Calu3 (cell line): Measurements from ENCODE around the gene LHFPL4. TPM values are rescaled to one million over a fixed set of nuclear protein-coding genes. Genes with fewer than 3 reads are reported as not detected.

Source experiments
- BruUV-seq: library from RNA; stranded (reverse); fragments of 400-500 nt; replicated peaks from 2 replicates; lab custom pipeline; 2021; lab: Mats Ljungman, UMichigan
- CTCF ChIA-PET: fragments of 300-600 bp; sonication (Branson Sonifier 250); formaldehyde crosslinking; loops from one replicate; lab custom pipeline; 2022; ENCODE audit warnings: antibody characterized with exemption; lab: Charles Lee
- DNase-seq: peaks from one replicate; pipeline ENCODE4 v3.0.0; 2022
- H3K27ac Mint-ChIP-seq: one replicate; pipeline ENCODE4 v1.8.0; 2022; ENCODE audit warnings: mixed read lengths; ENCODE audit not compliant: unreplicated experiment
- H3K27me3 Mint-ChIP-seq: one replicate; pipeline ENCODE4 v1.8.0; 2022; ENCODE audit warnings: mixed read lengths; ENCODE audit not compliant: unreplicated experiment
- H3K36me3 Mint-ChIP-seq: one replicate; pipeline ENCODE4 v1.8.0; 2022; ENCODE audit warnings: mild to moderate bottlenecking, moderate library complexity, mixed read lengths; ENCODE audit not compliant: insufficient read depth, unreplicated experiment
- H3K4me1 Mint-ChIP-seq: one replicate; pipeline ENCODE4 v1.8.0; 2022; ENCODE audit warnings: mild to moderate bottlenecking, low read depth, mixed read lengths; ENCODE audit not compliant: unreplicated experiment
- H3K4me3 Mint-ChIP-seq: one replicate; pipeline ENCODE4 v1.8.0; 2022; ENCODE audit warnings: mild to moderate bottlenecking, low read depth, moderate library complexity, mixed read lengths; ENCODE audit not compliant: unreplicated experiment
- H3K9me3 Mint-ChIP-seq: one replicate; pipeline ENCODE4 v1.8.0; 2022; ENCODE audit warnings: low read depth, mixed read lengths; ENCODE audit not compliant: unreplicated experiment
- intact Hi-C: fragments of 100-400 bp; cut with micrococcal nuclease; formaldehyde crosslinking; loops from one replicate; pipeline ENCODE4 v1.10.0; 2022; ENCODE audit not compliant: unreplicated experiment
- total RNA-seq: library from RNA; stranded (reverse); gene quantifications from 2 replicates; pipeline ENCODE4 v1.2.3, GENCODE V29; 2022
- TF ChIP-seq, protein P1 (sequence below): fragments of 200-600 bp; IDR thresholded peaks from one replicate; pipeline ENCODE4 v1.8.0; 2022; ENCODE audit warnings: antibody characterized with exemption; ENCODE audit not compliant: unreplicated experiment

The LHFPL4 gene
- total RNA-seq, 1 experiment from 2014 or later: not detected

DNA sequence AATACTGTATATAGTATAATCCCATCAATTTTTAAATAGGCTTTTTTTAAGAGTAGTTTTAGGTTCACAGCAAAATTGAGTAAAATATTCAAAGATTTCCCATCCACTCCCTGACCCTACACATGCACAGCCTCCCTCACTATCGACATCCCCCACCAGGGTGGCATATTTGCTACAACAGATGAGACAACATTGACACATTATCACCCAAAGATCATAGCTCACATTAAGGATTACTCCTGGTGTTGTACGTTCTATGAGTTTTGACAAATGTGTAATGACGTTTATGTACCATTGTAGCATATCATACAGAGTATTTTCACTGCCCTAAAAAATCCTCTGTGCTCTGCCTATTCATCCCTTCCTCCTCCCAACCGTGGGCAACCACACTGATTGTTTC lies 39.3 kb downstream of the LHFPL4 start:
- no peak for DNase-seq
- Mint-ChIP-seq H3K4me3 (no peak overlapping the region), H3K4me1 (no peaks in the 10 kb centered on the region), H3K27ac (no peak overlapping the region), H3K27me3 (peaks cover 9% of the 10 kb centered on the region), H3K36me3 (no peaks in the 10 kb centered on the region), H3K9me3 (no peaks in the 10 kb centered on the region)
- TF ChIP-seq, protein P1, sequence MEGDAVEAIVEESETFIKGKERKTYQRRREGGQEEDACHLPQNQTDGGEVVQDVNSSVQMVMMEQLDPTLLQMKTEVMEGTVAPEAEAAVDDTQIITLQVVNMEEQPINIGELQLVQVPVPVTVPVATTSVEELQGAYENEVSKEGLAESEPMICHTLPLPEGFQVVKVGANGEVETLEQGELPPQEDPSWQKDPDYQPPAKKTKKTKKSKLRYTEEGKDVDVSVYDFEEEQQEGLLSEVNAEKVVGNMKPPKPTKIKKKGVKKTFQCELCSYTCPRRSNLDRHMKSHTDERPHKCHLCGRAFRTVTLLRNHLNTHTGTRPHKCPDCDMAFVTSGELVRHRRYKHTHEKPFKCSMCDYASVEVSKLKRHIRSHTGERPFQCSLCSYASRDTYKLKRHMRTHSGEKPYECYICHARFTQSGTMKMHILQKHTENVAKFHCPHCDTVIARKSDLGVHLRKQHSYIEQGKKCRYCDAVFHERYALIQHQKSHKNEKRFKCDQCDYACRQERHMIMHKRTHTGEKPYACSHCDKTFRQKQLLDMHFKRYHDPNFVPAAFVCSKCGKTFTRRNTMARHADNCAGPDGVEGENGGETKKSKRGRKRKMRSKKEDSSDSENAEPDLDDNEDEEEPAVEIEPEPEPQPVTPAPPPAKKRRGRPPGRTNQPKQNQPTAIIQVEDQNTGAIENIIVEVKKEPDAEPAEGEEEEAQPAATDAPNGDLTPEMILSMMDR: no peak
- no TSS peak for BruUV-seq
- intact Hi-C loops: no loop called here
- CTCF ChIA-PET: no interaction called here

DNA sequence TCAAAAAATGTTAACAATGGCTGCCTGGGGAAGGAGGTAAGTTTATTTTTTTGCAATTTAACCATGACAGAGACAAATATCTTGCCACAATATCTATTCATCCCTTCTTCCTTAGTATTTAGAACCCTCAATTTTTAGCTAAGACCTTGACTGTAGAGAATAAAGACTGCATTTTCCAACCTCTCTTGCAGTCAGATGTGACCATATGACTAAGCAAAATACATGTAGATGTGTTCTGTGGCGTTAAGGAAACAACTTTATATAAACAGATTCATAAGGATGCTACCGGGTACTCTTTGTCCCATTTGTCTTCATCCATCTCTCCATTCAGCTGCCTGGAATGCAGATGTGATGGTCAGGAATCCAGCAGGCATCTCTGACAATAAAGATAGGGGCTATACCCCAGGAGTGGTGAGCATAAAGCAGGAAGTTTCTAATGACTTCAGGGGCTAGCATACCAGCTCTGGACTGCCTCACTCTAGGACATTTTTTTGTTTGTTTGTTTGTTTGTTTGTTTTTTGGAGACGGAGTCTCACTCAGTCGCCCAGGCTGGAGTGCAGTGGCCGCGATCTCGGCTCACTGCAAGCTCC lies 41.1 kb downstream of the LHFPL4 start:
- Mint-ChIP-seq H3K4me1 (no peaks in the 10 kb centered on the region), H3K4me3 (no peak overlapping the region), H3K9me3 (no peaks in the 10 kb centered on the region), H3K36me3 (no peaks in the 10 kb centered on the region), H3K27ac (no peak overlapping the region), H3K27me3 (peaks cover 25% of the 10 kb centered on the region)
- no peak for DNase-seq
- CTCF ChIA-PET: no interaction called here
- BruUV-seq: no TSS peak
- intact Hi-C loops: no loop called here
- TF ChIP-seq, protein P1: no peak

DNA sequence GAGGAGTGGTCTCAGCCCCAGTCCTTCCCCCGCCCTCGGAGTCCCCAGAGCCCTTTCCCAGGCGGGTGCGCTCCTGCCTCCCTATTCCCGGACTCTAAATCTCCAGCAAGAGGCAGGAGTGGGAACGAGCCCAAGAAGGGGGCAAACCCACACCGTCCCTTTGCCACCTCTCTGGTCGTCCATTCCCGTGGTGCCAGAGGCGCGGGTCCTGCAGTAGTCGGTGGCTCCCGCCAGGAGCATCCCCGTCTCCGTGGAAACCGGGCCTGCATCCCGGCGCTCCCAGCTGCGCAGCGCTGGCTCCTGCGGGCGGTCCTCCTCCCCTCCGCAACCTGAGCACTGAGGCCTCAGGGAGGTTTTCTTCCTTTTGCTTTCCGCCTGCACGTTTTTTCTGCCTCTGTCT lies 44.8 kb downstream of the LHFPL4 start:
- Mint-ChIP-seq H3K4me3 (no peak overlapping the region), H3K36me3 (no peaks in the 10 kb centered on the region), H3K27ac (no peak overlapping the region), H3K27me3 (peaks cover 25% of the 10 kb centered on the region), H3K4me1 (no peaks in the 10 kb centered on the region), H3K9me3 (no peaks in the 10 kb centered on the region)
- intact Hi-C loops: loop anchor here (10.0 kb wide), 1 partner anchor 166 kb away; no protein-coding TSS in a partner anchor
- no TSS peak for BruUV-seq
- CTCF ChIA-PET: no interaction called here
- no peak for DNase-seq
- TF ChIP-seq, protein P1: no peak

DNA sequence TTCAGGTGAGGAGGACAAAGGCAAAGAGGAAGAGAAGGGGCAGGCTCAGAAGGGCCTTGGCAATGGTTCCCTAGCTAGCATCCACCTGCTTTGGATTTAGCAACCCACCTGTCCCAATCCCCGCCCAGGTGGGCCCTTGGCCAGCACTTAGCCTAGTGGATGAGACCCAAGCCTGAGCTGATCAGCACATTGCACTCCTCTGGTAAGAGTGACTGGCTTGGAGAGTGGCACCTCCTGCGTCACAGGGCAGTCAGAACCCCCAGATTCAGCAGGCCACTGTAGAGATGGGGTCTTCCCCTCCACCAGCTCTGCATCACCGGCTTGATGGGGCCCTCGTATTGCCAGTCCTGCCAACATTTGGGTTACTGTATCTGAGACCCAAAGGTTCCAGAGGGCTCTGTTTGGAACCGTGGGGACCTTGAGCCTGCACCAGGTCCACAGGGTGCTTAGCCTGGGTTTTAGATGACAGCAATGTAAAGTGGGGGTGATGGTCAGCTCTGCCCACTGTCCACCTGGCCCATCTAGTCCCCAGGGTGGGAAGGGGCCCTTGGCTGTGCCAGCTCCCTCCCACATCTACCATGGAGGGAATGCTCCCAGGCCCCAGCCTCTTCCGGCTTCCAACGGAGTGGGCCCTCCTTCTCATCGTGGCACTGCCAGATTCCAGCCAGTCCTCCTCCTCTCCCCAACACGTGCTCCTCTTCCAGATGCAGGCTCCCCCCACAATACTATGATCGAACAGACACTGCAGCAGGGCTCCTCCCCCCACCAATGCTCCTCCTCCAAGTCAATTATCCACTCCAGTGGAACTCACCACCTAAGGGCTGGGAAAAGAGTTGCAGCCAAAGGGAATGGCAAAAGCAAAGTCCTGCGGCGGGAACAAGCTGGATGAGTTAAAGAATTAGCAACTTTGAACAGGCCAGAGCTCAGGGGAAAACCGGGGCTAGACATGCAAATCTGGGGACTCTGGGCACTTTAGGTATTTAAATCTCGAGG lies 45.7 kb downstream of the LHFPL4 start:
- TF ChIP-seq, protein P1: no peak
- no peak for DNase-seq
- Mint-ChIP-seq H3K4me3 (no peak overlapping the region), H3K27me3 (peaks cover 25% of the 10 kb centered on the region), H3K9me3 (no peaks in the 10 kb centered on the region), H3K4me1 (no peaks in the 10 kb centered on the region), H3K36me3 (no peaks in the 10 kb centered on the region), H3K27ac (no peak overlapping the region)
- CTCF ChIA-PET: no interaction called here
- intact Hi-C loops: loop anchor here (10.0 kb wide), 1 partner anchor 167 kb away; no protein-coding TSS in a partner anchor
- no TSS peak for BruUV-seq
